HUES6 (cell line): ENCODE measurements around the gene LRRC61.
"Not testable (repeated sequence)": the region's sequence is repeated elsewhere in the genome, so short reads cannot be mapped to it uniquely, and the experiment has no call there.

Experiments used
- H3K27ac ChIP-seq: 2 replicates; pipeline ENCODE4 v1.7.0; 2013; ENCODE audit warnings: low read depth, mild to moderate bottlenecking, low read length, inconsistent platforms
- H3K27me3 ChIP-seq: 2 replicates; pipeline ENCODE4 v1.6.1; 2013; ENCODE audit warnings: low read length; ENCODE audit not compliant: control insufficient read depth, insufficient read depth
- H3K36me3 ChIP-seq: 2 replicates; pipeline ENCODE4 v1.6.1; 2013; ENCODE audit warnings: low read length; ENCODE audit not compliant: control insufficient read depth, insufficient read depth
- H3K4me1 ChIP-seq: 2 replicates; pipeline ENCODE4 v1.6.1; 2013; ENCODE audit warnings: low read length; ENCODE audit not compliant: control insufficient read depth, insufficient read depth
- H3K4me3 ChIP-seq: 2 replicates; pipeline ENCODE4 v1.5.1; 2013; ENCODE audit warnings: low read depth, low read length
- H3K9ac ChIP-seq: one replicate; pipeline ENCODE4 v1.6.1; 2013; ENCODE audit warnings: mild to moderate bottlenecking, low read length
- H3K9me3 ChIP-seq: 2 replicates; pipeline ENCODE4 v1.6.1; 2013; ENCODE audit warnings: low read depth, low read length; ENCODE audit not compliant: control insufficient read depth, insufficient read depth

LRRC61 gene

DNA sequence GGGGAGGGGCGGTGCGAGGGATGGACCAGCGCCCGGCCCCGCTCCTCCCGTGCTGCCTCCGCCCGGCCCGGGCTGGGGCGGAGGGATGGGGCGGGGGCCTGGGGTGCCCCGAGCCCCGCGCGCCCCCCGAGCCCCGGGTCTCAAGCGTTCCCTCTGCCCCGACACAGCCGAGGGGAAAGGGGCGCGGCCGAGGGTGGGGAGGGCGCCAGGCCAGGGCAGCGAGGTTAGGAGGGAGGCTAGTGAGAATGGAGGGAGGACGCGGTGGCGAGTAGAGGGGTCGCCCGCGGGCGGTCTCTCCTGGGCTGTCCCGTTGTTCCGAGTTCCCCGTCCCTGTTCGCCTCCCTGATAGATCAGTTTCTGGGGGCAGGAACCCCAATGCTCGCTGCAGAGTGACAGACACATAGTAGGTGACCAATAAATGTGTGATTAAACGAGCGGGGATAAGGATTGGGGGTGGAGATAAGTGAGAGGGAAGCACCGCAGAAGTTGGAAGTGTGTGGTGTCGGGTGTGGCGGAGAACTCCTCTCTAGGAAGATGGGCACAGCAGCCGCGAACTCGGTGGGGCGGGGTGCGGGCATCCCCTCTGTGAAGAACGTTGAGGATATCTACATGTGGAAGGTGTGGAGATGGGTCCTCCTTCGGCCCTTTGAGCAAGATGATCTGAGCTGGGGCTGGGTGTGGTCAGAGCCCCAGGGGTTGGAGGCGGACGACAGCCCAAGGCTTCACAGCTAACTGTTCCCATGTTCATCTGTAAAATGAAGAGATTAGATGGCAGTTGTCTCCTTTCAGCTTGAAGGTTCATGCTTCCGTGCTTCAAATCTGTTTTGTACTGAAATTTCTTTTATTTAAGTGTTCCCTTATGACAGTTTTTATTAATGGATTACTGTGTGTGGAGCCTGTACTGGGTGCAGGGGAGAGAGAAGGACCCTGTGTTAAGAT, 56.6 kb downstream of the LRRC61 start:
- Histone ChIP-seq H3K9ac (peak overlapping the region; percentile 87), H3K4me3 (peak overlapping the region; percentile 87), H3K4me1 (peaks cover 68% of the 10 kb centered on the region), H3K36me3 (peaks cover under 1% of the 10 kb centered on the region; the same call in 1 of the 2 replicates), H3K27ac (peak overlapping the region; percentile 57; the same call in 1 of the 2 replicates), H3K27me3 (no peaks in the 10 kb centered on the region), H3K9me3 (no peaks in the 10 kb centered on the region)

GRCh38 chr7:150380463-150380862, 57.3 kb downstream of the LRRC61 start:
- no peak overlapping the region for H3K27ac ChIP-seq
- peaks cover under 1% of the 10 kb centered on the region; the same call in 1 of the 2 replicates for H3K36me3 ChIP-seq
- H3K9ac ChIP-seq, result peak overlapping the region; percentile 87
- no peaks in the 10 kb centered on the region for H3K9me3 ChIP-seq
- H3K27me3 ChIP-seq, result no peaks in the 10 kb centered on the region
- H3K4me3 ChIP-seq, result peak overlapping the region; percentile 87
- peaks cover 75% of the 10 kb centered on the region for H3K4me1 ChIP-seq

- peak overlapping the region; percentile 87; the same call in 1 of the 2 replicates for H3K4me3 ChIP-seq
- peaks cover 4% of the 10 kb centered on the region; the same call in 1 of the 2 replicates for H3K36me3 ChIP-seq
- no peak overlapping the region for H3K27ac ChIP-seq
- H3K27me3 ChIP-seq, result no peaks in the 10 kb centered on the region
- H3K4me1 ChIP-seq, result peaks cover 74% of the 10 kb centered on the region
- H3K9me3 ChIP-seq, result no peaks in the 10 kb centered on the region
- H3K9ac ChIP-seq, result peak overlapping the region; percentile 87
Measured at GRCh38 chr7:150381096-150381495, 57.9 kb downstream of the LRRC61 start.

DNA sequence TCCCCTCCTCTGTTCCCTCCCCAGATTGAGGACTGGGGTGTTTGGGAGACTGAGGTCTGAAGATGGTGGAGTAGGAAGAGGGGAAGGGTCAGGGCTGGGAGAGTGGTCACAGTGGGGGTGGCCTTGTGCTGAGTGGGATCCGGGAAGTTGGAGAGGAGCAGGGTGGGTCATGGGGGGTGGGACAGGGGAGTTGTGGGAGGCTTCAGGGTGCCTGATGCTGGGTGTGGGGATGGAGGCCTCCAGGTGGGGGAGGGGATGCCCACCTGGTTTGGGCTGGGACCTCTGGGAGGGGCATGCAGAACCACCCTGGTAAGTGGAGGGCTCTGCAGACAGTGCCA, 58.6 kb downstream of the LRRC61 start:
- no peak overlapping the region for H3K9ac ChIP-seq
- no peak overlapping the region for H3K4me3 ChIP-seq
- H3K9me3 ChIP-seq, result no peaks in the 10 kb centered on the region
- no peak overlapping the region for H3K27ac ChIP-seq
- peaks cover 74% of the 10 kb centered on the region for H3K4me1 ChIP-seq
- H3K27me3 ChIP-seq, result no peaks in the 10 kb centered on the region
- peaks cover 4% of the 10 kb centered on the region; the same call in 1 of the 2 replicates for H3K36me3 ChIP-seq

GRCh38 chr7:150382123-150382843, 59.1 kb downstream of the LRRC61 start:
- Histone ChIP-seq H3K4me1 (peaks cover 70% of the 10 kb centered on the region), H3K4me3 (no peak overlapping the region), H3K9ac (peak overlapping the region; percentile 31), H3K27me3 (no peaks in the 10 kb centered on the region), H3K9me3 (no peaks in the 10 kb centered on the region), H3K36me3 (peaks cover 4% of the 10 kb centered on the region; the same call in 1 of the 2 replicates), H3K27ac (no peak overlapping the region)

- Histone ChIP-seq H3K27me3 (no peaks in the 10 kb centered on the region), H3K4me3 (no peak overlapping the region), H3K27ac (no peak overlapping the region), H3K9ac (no peak overlapping the region), H3K4me1 (peaks cover 64% of the 10 kb centered on the region), H3K36me3 (peaks cover 4% of the 10 kb centered on the region; the same call in 1 of the 2 replicates), H3K9me3 (no peaks in the 10 kb centered on the region)
Measured at GRCh38 chr7:150382844-150383225, 59.7 kb downstream of the LRRC61 start.

DNA sequence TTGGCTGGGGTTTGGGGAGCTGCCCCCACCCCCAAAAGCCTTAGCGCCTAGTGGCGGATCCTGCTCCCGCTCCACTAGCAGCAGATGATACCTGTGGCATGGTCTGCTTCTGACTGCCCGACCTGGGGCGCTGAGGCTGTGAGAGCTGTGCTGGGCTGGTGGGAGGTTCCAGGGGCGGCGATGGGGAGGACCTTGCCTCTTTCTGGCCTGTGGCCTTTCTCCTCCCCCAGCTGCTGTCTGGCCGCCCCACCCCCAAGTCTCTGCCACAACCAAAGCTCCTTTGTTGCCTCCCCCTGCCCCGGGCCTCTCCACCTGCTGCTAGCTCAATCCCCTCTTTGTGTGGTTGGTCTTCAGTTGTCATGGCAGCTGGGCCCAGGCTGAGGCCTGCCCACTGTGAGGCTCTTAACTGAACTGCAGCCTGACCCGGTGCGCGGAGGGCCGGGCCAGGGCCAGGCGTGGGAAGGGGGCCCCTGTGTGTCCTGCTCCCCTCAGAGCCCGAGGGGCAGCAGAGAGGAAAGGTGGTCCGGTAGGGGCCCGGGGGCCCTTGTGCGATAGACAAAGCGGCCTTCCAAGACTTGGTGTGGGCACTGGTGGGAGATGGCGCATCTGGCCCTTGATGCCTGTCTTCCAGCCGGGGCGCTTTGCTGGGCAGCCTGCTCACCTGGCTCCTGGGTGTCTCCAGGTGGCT, 60.7 kb downstream of the LRRC61 start:
- Histone ChIP-seq H3K4me3 (peak overlapping the region; percentile 32; the same call in 1 of the 2 replicates), H3K27me3 (no peaks in the 10 kb centered on the region), H3K36me3 (peaks cover 9% of the 10 kb centered on the region; the same call in 1 of the 2 replicates), H3K4me1 (peaks cover 62% of the 10 kb centered on the region), H3K9me3 (no peaks in the 10 kb centered on the region), H3K27ac (peak overlapping the region; percentile 86), H3K9ac (peak overlapping the region; percentile 47)

DNA sequence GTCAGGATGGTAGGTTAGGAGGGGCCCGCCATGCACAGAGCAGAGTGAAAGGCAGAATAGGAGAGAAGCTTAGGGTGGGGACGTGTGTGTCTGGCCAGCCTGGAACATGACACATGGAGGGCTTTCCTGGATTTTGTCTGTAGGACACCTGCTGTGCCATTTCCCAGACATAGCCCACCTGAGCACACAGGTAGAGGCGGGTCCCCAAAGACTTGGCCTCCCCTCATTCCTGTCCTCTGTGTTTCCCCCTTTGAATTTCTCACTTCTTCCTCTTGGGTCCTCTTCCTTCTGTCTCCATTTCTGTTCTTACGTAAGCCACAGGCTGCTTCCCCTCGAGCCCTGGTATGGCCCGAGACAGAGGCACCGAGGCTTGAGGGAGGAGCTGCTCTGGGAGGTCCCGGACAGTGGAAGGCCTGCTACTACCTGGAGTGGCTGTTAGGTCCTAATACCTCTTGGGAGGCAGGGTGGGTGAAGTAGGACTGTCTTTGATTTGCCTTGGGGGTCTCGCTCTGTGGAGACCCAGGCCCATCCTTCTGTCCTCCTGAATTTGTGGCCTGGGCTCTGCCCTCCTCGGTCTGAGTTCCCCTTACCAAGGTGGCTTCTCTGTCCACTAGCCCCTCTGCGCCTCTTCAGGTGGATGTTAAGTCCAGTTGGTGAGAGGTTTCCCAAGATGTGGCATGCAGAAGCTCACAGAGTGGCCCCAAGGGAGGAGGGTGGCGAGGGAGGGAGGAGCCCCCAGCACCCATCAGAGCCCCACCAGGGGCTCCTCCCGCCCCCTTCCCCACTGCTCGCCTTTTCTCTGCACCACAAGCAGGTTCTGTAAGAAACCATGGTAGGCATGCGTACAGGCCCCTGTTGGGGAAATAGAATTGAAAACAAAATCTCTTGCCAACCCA, 61.5 kb downstream of the LRRC61 start:
- Histone ChIP-seq H3K9ac (peak overlapping the region; percentile 47), H3K9me3 (no peaks in the 10 kb centered on the region), H3K36me3 (peaks cover 17% of the 10 kb centered on the region), H3K4me1 (peaks cover 62% of the 10 kb centered on the region), H3K4me3 (no peak overlapping the region), H3K27me3 (no peaks in the 10 kb centered on the region), H3K27ac (peak overlapping the region; percentile 86)

DNA sequence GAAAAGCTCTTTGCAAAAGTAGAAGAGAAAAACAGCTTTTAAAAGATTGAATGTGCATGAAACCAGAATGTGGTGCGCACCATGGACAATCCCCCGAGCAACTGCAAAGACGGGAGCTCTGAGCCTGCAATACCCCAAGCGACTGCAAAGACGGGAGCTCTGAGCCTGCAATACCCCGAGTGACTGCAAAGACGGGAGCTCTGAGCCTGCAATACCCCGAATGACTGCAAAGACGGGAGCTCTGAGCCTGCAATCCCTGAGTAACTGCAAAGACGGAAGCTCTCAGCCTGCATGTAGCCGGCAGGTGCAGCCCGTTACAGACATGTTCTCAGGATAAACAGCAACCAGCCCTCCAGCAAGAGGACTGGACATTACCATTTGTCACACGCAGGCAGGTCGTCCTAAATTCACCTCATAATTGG, 62.2 kb downstream of the LRRC61 start:
- Histone ChIP-seq H3K9ac (no peak overlapping the region), H3K4me3 (no peak overlapping the region), H3K27ac (no peak overlapping the region), H3K36me3 (peaks cover 23% of the 10 kb centered on the region), H3K4me1 (peaks cover 57% of the 10 kb centered on the region), H3K27me3 (no peaks in the 10 kb centered on the region), H3K9me3 (no peaks in the 10 kb centered on the region)

GRCh38 chr7:150385884-150386283, 62.7 kb downstream of the LRRC61 start:
- H3K27me3 ChIP-seq, H3K9me3 ChIP-seq, H3K4me3 ChIP-seq, H3K9ac ChIP-seq, H3K27ac ChIP-seq: not testable (repeated sequence)
- H3K36me3 ChIP-seq, result peaks cover 29% of the 10 kb centered on the region
- peaks cover 51% of the 10 kb centered on the region for H3K4me1 ChIP-seq
